Ovary (tissue), 9 donors: ENCODE results near the gene AKT3. TPM values are rescaled to one million over a fixed set of nuclear protein-coding genes. Genes with fewer than 3 reads are reported as not detected.

ENCODE experiments used
- DNase-seq, 5 donors: peaks; one replicate each; pipeline ENCODE4 v3.0.0-alpha.2; 2019 to 2020
- H3K27ac ChIP-seq, 2 donors: fragments of 200-600 bp; one replicate each; pipeline versions ENCODE4 v1.5.1 to v1.8.0; 2019 to 2022
- H3K27me3 ChIP-seq: fragments of 200-600 bp; one replicate; pipeline ENCODE4 v1.8.0; 2022
- H3K36me3 ChIP-seq: fragments of 200-600 bp; sonication (generic); one replicate; pipeline ENCODE4 v1.5.1; 2019
- H3K4me1 ChIP-seq: one replicate; pipeline ENCODE4 v1.8.1; 2013; ENCODE audit warnings: mild to moderate bottlenecking, moderate library complexity; ENCODE audit not compliant: insufficient read depth
- H3K4me3 ChIP-seq: fragments of 200-600 bp; sonication (generic); one replicate; pipeline ENCODE4 v1.5.1; 2017
- H3K9me3 ChIP-seq, 2 donors: fragments of 200-600 bp in 1 of 2; sonication (generic) in 1 of 2; one replicate each; pipeline versions ENCODE4 v1.5.1 to v1.8.1; 2013 to 2019; ENCODE audit warnings: mild to moderate bottlenecking in 1 of 2, moderate library complexity in 1 of 2
- EP300 ChIP-seq: sonication (generic); formaldehyde crosslinking; IDR thresholded peaks from one replicate; pipeline ENCODE4 v1.6.1; 2017; ENCODE audit warnings: antibody characterized with exemption
- POLR2A ChIP-seq: fragments of 450-650 bp; IDR thresholded peaks from one replicate; pipeline ENCODE4 v1.6.1; 2017; ENCODE audit warnings: antibody characterized with exemption, mild to moderate bottlenecking, moderate library complexity
- WGBS, 3 donors: extraction: QIAGEN DNeasy Blood & Tissue Kit in 1 of 3; methylation state at CpG; one replicate each; pipeline versions ENCODE4 v1.1.5 to v1.1.7; 2013 to 2017; 5-methylcytosine and 5-hydroxymethylcytosine counted together
- intact Hi-C, 4 donors: fragments of 100-400 bp; cut with DNase I; formaldehyde crosslinking; loops; one replicate each; pipeline versions ENCODE4 v1.11.0 to v1.15.1; 2022 to 2023
- polyA plus RNA-seq, 2 donors: library from polyadenylated mRNA; stranded (reverse); fragments of 200-250 nt in 1 of 2; fragments of 350-450 nt in 1 of 2; fragmentation: Illumina TruSeq in 1 of 2; extraction: RNeasy Lipid Tissue Mini Kit (QIAGEN cat#74804) in 1 of 2; gene quantifications; one replicate each; pipeline ENCODE4 v1.2.3, GENCODE V29; 2013 to 2014
- total RNA-seq, 7 donors: library from RNA; depleted of rRNA in 2 of 7; stranded (reverse); fragments of >200 nt in 2 of 7; fragmentation: NEBNext Ultra II Directional in 3 of 7; extraction: Animal tissue kit (Norgen Biotek cat#: 25700) in 3 of 7; gene quantifications; one replicate each; pipeline versions ENCODE4 v1.1.0 to v1.2.4, GENCODE V29; 2016 to 2023
- TF ChIP-seq, protein P1 (sequence below), 3 donors: fragments of 450-650 bp in 2 of 3; fragments of 200-600 bp in 1 of 3; IDR thresholded peaks; one replicate each; pipeline versions ENCODE4 v1.5.1 to v1.8.0; 2016 to 2022; ENCODE audit warnings: antibody characterized with exemption in 3 of 3, mild to moderate bottlenecking in 1 of 3
- donor health status: DM: no; HTN: no; CAD: no; lungs with moderate emphysema.
- donor health status: DM: no; HTN: no; CAD: no.
- donor health status: Bipolar disorder and iron deficiency.
- donor health status: DM: yes; HTN: yes; CAD: no.
- donor health status: DM: no; HTN: no; CAD: no.
- donor health status: DM: yes; HTN: yes; CAD: no.

The AKT3 gene
- total and polyA plus RNA-seq, 9 donors = 27.2 to 202 (median 111) TPM

GRCh38 chr1:243587823-243588560 lies 262.1 kb downstream of the AKT3 start:
- no peaks in the 10 kb centered on the region for H3K36me3 ChIP-seq
- H3K27ac ChIP-seq = no peak overlapping the region
- H3K27me3 ChIP-seq = no peaks in the 10 kb centered on the region
- no peak for DNase-seq
- H3K4me3 ChIP-seq = no peak overlapping the region
- H3K9me3 ChIP-seq = no peaks in the 10 kb centered on the region
- intact Hi-C loops = no loop called here
- WGBS, 3 donors = 85 to 94% (median 91%) methylated on average over 4 of the region's 4 CpGs
- H3K4me1 ChIP-seq = no peaks in the 10 kb centered on the region
- no peak for TF ChIP-seq POLR2A
- no peak for TF ChIP-seq EP300
- TF ChIP-seq, protein P1, sequence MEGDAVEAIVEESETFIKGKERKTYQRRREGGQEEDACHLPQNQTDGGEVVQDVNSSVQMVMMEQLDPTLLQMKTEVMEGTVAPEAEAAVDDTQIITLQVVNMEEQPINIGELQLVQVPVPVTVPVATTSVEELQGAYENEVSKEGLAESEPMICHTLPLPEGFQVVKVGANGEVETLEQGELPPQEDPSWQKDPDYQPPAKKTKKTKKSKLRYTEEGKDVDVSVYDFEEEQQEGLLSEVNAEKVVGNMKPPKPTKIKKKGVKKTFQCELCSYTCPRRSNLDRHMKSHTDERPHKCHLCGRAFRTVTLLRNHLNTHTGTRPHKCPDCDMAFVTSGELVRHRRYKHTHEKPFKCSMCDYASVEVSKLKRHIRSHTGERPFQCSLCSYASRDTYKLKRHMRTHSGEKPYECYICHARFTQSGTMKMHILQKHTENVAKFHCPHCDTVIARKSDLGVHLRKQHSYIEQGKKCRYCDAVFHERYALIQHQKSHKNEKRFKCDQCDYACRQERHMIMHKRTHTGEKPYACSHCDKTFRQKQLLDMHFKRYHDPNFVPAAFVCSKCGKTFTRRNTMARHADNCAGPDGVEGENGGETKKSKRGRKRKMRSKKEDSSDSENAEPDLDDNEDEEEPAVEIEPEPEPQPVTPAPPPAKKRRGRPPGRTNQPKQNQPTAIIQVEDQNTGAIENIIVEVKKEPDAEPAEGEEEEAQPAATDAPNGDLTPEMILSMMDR (IDR thresholded peaks at IDR 0.05) = no peak

DNA sequence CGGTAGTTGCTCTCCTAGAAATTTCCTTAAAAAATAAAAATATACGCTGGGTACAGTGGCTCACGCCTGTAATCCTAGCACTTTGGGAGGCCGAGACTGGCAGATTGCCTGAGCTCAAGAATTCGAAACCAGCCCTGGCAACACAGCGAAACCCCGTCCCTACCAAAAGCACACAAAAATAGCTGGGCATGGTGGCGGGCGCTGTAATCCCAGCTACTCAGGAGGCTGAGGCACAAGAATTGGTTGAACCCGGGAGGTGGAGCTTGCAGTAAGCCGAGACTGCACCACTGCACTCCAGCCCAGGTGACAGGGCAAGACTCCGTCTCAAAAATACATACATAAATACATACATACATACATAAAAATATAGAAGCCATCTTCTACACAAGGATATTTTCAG lies 262.8 kb downstream of the AKT3 start:
- WGBS, 3 donors = 95 to 98% (median 96%) methylated on average over 12 of the region's 12 CpGs
- no peak overlapping the region for H3K4me3 ChIP-seq
- intact Hi-C loops = no loop called here
- DNase-seq = no peak
- no peak for TF ChIP-seq POLR2A
- H3K36me3 ChIP-seq = no peaks in the 10 kb centered on the region
- no peak overlapping the region for H3K27ac ChIP-seq
- H3K4me1 ChIP-seq = no peaks in the 10 kb centered on the region
- H3K27me3 ChIP-seq = no peaks in the 10 kb centered on the region
- H3K9me3 ChIP-seq = no peaks in the 10 kb centered on the region

GRCh38 chr1:243585982-243586381 lies 264.1 kb downstream of the AKT3 start:
- Histone ChIP-seq H3K4me1 (no peaks in the 10 kb centered on the region), H3K27me3 (no peaks in the 10 kb centered on the region), H3K4me3 (no peak overlapping the region), H3K27ac (no peak overlapping the region), H3K9me3 (no peaks in the 10 kb centered on the region), H3K36me3 (no peaks in the 10 kb centered on the region)
- TF ChIP-seq, protein P1 (IDR thresholded peaks at IDR 0.05) = no peak
- no peak for TF ChIP-seq POLR2A
- no peak for TF ChIP-seq EP300
- intact Hi-C loops = no loop called here
- no peak for DNase-seq
- 83 to 98% (median 96%) methylated on average over 1 of the region's 1 CpG for WGBS, 3 donors

DNA sequence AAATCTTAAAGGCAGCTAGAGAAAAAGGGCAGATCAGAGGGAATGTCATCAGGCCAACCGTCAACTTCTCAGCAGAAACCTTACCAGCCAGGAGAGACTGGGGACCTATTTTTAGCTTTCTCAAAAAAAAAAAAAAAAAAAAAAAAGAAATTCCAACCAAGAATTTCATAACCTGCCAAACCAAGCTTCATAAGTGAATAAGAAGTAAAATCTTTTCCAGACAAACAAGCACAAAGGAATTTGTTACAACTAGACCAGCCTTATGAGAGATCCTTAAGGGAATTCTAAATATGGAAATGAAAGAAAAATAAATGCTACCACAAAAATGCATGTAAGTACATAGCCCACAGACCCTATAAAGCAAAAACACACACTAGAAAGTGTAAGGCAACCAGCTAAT lies 267.7 kb downstream of the AKT3 start:
- H3K27me3 ChIP-seq = no peaks in the 10 kb centered on the region
- no peak overlapping the region for H3K27ac ChIP-seq
- DNase-seq = no peak
- intact Hi-C loops = no loop called here
- H3K9me3 ChIP-seq = no peaks in the 10 kb centered on the region
- TF ChIP-seq POLR2A (no peak), EP300 (no peak)
- TF ChIP-seq, protein P1 (IDR thresholded peaks at IDR 0.05) = no peak
- no peaks in the 10 kb centered on the region for H3K36me3 ChIP-seq
- WGBS, 3 donors = 69 to 93% (median 81%) methylated on average over 1 of the region's 1 CpG
- H3K4me1 ChIP-seq = no peaks in the 10 kb centered on the region
- H3K4me3 ChIP-seq = no peak overlapping the region

DNA sequence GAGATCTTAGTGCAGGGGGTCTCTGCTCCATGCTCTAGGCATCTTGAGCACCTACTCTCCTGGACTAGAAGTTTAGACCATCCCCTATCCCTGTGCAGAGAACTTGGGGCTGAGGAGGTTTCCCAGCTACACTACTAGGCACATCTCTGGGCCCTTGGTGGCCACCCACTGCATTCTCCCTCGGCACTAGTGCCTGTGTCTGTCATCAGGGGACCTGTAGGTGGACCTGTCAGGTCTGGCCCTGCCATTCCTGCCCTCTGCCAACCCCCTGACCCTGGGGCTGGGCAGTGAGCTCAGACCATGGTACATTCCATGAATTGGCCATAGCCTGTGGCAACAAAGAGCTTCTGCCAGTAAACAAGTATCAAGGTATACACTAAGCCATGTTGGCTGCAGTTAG lies 269.1 kb downstream of the AKT3 start:
- Histone ChIP-seq H3K27ac (no peak overlapping the region), H3K4me3 (no peak overlapping the region), H3K27me3 (no peaks in the 10 kb centered on the region), H3K36me3 (no peaks in the 10 kb centered on the region), H3K9me3 (no peaks in the 10 kb centered on the region), H3K4me1 (no peaks in the 10 kb centered on the region)
- 100% methylated on average over 1 of the region's 1 CpG for WGBS, 3 donors
- DNase-seq = no peak
- intact Hi-C loops = no loop called here
- no peak for TF ChIP-seq EP300
- TF ChIP-seq POLR2A = no peak
- TF ChIP-seq, protein P1 (IDR thresholded peaks at IDR 0.05) = no peak
